Mesothelial cell of epicardium (in vitro differentiated cells): ENCODE data around the gene GABRB2. TPM values are rescaled to one million over a fixed set of nuclear protein-coding genes. Genes with fewer than 3 reads are reported as not detected.

Experiments used
- DNase-seq, 2 experiments: peaks; one replicate each; pipeline ENCODE4 v3.0.0; 2021; ENCODE audit warnings: low spot score in 2 of 2; ENCODE audit not compliant: unreplicated experiment in 2 of 2
- H3K27ac Mint-ChIP-seq: 2 replicates; pipeline ENCODE4 v1.8.0; 2021; ENCODE audit warnings: mixed read lengths
- H3K27me3 Mint-ChIP-seq: 2 replicates; pipeline ENCODE4 v1.8.0; 2021; ENCODE audit warnings: low read depth, mixed read lengths
- H3K36me3 Mint-ChIP-seq: 2 replicates; pipeline ENCODE4 v1.8.0; 2021; ENCODE audit warnings: mixed read lengths
- H3K4me1 Mint-ChIP-seq: 2 replicates; pipeline ENCODE4 v1.8.0; 2021; ENCODE audit warnings: mixed read lengths
- H3K4me3 Mint-ChIP-seq: 2 replicates; pipeline ENCODE4 v1.8.0; 2021; ENCODE audit warnings: mild to moderate bottlenecking, moderate library complexity, mixed read lengths
- H3K9me3 Mint-ChIP-seq: 2 replicates; pipeline ENCODE4 v1.8.0; 2021; ENCODE audit warnings: mixed read lengths
- CTCF ChIP-seq: fragments of 200-600 bp; sonication (generic); IDR thresholded peaks from one replicate; pipeline ENCODE4 v1.5.0; 2021; ENCODE audit warnings: antibody characterized with exemption; ENCODE audit not compliant: unreplicated experiment
- total RNA-seq: library from RNA; stranded (reverse); gene quantifications from 3 replicates; pipeline ENCODE4 v1.2.1, GENCODE V29; 2021

GABRB2 gene
- total RNA-seq, 1 donor from 2014 or later = 0.76 TPM

- Mint-ChIP-seq H3K27me3 (no peaks in the 10 kb centered on the region), H3K9me3 (no peaks in the 10 kb centered on the region), H3K27ac (no peak overlapping the region), H3K4me1 (no peaks in the 10 kb centered on the region), H3K4me3 (no peak overlapping the region), H3K36me3 (no peaks in the 10 kb centered on the region)
- TF ChIP-seq CTCF = no peak
- no peak for DNase-seq
These were observed 154.8 kb downstream of the GABRB2 start for GRCh38 chr5:161391724-161392123.

GRCh38 chr5:161391016-161391415 is 155.5 kb downstream of the GABRB2 start:
- no peak for TF ChIP-seq CTCF
- DNase-seq = no peak
- Mint-ChIP-seq H3K9me3 (no peaks in the 10 kb centered on the region), H3K27me3 (no peaks in the 10 kb centered on the region), H3K4me3 (no peak overlapping the region), H3K27ac (no peak overlapping the region), H3K36me3 (no peaks in the 10 kb centered on the region), H3K4me1 (no peaks in the 10 kb centered on the region)

GRCh38 chr5:161387121-161387520 is 159.4 kb downstream of the GABRB2 start:
- Mint-ChIP-seq H3K27ac (no peak overlapping the region), H3K27me3 (no peaks in the 10 kb centered on the region), H3K36me3 (no peaks in the 10 kb centered on the region), H3K4me3 (no peak overlapping the region), H3K9me3 (no peaks in the 10 kb centered on the region), H3K4me1 (no peaks in the 10 kb centered on the region)
- TF ChIP-seq CTCF = no peak
- no peak for DNase-seq

GRCh38 chr5:161385027-161385426 is 161.5 kb downstream of the GABRB2 start:
- no peaks in the 10 kb centered on the region for H3K9me3 Mint-ChIP-seq
- no peak overlapping the region for H3K27ac Mint-ChIP-seq
- no peaks in the 10 kb centered on the region for H3K27me3 Mint-ChIP-seq
- H3K36me3 Mint-ChIP-seq = no peaks in the 10 kb centered on the region
- peaks cover 4% of the 10 kb centered on the region for H3K4me1 Mint-ChIP-seq
- TF ChIP-seq CTCF = no peak
- no peak for DNase-seq
- no peak overlapping the region for H3K4me3 Mint-ChIP-seq

GRCh38 chr5:161382685-161383084 is 163.8 kb downstream of the GABRB2 start:
- Mint-ChIP-seq H3K27ac (no peak overlapping the region), H3K27me3 (no peaks in the 10 kb centered on the region), H3K36me3 (no peaks in the 10 kb centered on the region), H3K9me3 (no peaks in the 10 kb centered on the region), H3K4me1 (peaks cover 4% of the 10 kb centered on the region), H3K4me3 (no peak overlapping the region)
- DNase-seq = no peak
- no peak for TF ChIP-seq CTCF

- no peaks in the 10 kb centered on the region for H3K36me3 Mint-ChIP-seq
- peaks cover 14% of the 10 kb centered on the region for H3K4me1 Mint-ChIP-seq
- H3K9me3 Mint-ChIP-seq = no peaks in the 10 kb centered on the region
- no peak overlapping the region for H3K4me3 Mint-ChIP-seq
- DNase-seq = no peak
- H3K27me3 Mint-ChIP-seq = no peaks in the 10 kb centered on the region
- H3K27ac Mint-ChIP-seq = no peak overlapping the region
- TF ChIP-seq CTCF = no peak
These were observed 166.0 kb downstream of the GABRB2 start for GRCh38 chr5:161380486-161380885.
